Measurements from ENCODE around the gene DOK7.

DOK7 gene

GRCh38 chr4:3481783-3482393, 18.8 kb downstream of the DOK7 start:
- H3K27me3 ChIP-seq (ENCODE audit: insufficient read depth, low read length, poor library complexity), result no peaks in the 10 kb centered on the region

GRCh38 chr4:3482707-3483106, 19.6 kb downstream of the DOK7 start:
- H3K27ac ChIP-seq (ENCODE audit: low read length), result no peak overlapping the region
- no peaks in the 10 kb centered on the region for H3K79me2 ChIP-seq (ENCODE audit: insufficient read depth, low read length)
- ATAC-seq (ENCODE audit: insufficient read depth, low read depth) (no peak), DNase-seq (no peak)
- no peak overlapping the region for H3K4me2 ChIP-seq (ENCODE audit: insufficient read depth, low read length)
- H3K9ac ChIP-seq (ENCODE audit: low read depth, low read length), result no peak overlapping the region
- no peak overlapping the region for H3K4me3 ChIP-seq (ENCODE audit: low read depth in 1 of 2, low read length in 2 of 2)
- TF ChIP-seq EZH2 (IDR thresholded peaks at IDR 0.05; ENCODE audit: borderline replicate concordance, low read depth, low read length, severe bottlenecking) (no peak), CTCF (IDR thresholded peaks at IDR 0.05; ENCODE audit: borderline replicate concordance, extremely low read depth, low read length, poor library complexity, severe bottlenecking) (no peak)
- peaks cover 24% of the 10 kb centered on the region for H4K20me1 ChIP-seq (ENCODE audit: insufficient read depth, low read length)
- no peaks in the 10 kb centered on the region for H3K4me1 ChIP-seq (ENCODE audit: insufficient read depth, low read length)
- no peaks in the 10 kb centered on the region for H3K9me3 ChIP-seq (ENCODE audit: insufficient read depth, low read length, severe bottlenecking)
- H3K36me3 ChIP-seq (ENCODE audit: insufficient read depth, low read length), result no peaks in the 10 kb centered on the region
- no peak overlapping the region for H2AFZ ChIP-seq (ENCODE audit: low read depth, low read length)
- no peaks in the 10 kb centered on the region for H3K27me3 ChIP-seq (ENCODE audit: insufficient read depth, low read length, poor library complexity)

More at GRCh38 chr4:3481783-3482393, 18.8 kb downstream of the DOK7 start:
- H3K27ac ChIP-seq (ENCODE audit: low read length), result no peak overlapping the region
- DNase-seq, result no peak
- H3K79me2 ChIP-seq (ENCODE audit: insufficient read depth, low read length), result no peaks in the 10 kb centered on the region
- ATAC-seq (ENCODE audit: insufficient read depth, low read depth), result no peak
- H3K9ac ChIP-seq (ENCODE audit: low read depth, low read length), result no peak overlapping the region
- H2AFZ ChIP-seq (ENCODE audit: low read depth, low read length), result no peak overlapping the region
- H4K20me1 ChIP-seq (ENCODE audit: insufficient read depth, low read length), result peaks cover 17% of the 10 kb centered on the region; the same call in 1 of the 2 replicates
- no peak overlapping the region for H3K4me3 ChIP-seq (ENCODE audit: low read depth in 1 of 2, low read length in 2 of 2)
- no peaks in the 10 kb centered on the region for H3K36me3 ChIP-seq (ENCODE audit: insufficient read depth, low read length)
- no peak for TF ChIP-seq CTCF (IDR thresholded peaks at IDR 0.05; ENCODE audit: borderline replicate concordance, extremely low read depth, low read length, poor library complexity, severe bottlenecking)
- no peak for TF ChIP-seq EZH2 (IDR thresholded peaks at IDR 0.05; ENCODE audit: borderline replicate concordance, low read depth, low read length, severe bottlenecking)
- no peaks in the 10 kb centered on the region for H3K4me1 ChIP-seq (ENCODE audit: insufficient read depth, low read length)
- no peak overlapping the region for H3K4me2 ChIP-seq (ENCODE audit: insufficient read depth, low read length)
- H3K9me3 ChIP-seq (ENCODE audit: insufficient read depth, low read length, severe bottlenecking), result no peaks in the 10 kb centered on the region

GRCh38 chr4:3483471-3483921, 20.4 kb downstream of the DOK7 start:
- no peak for ATAC-seq (ENCODE audit: insufficient read depth, low read depth)
- Histone ChIP-seq H3K4me2 (ENCODE audit: insufficient read depth, low read length) (no peak overlapping the region), H3K9me3 (ENCODE audit: insufficient read depth, low read length, severe bottlenecking) (no peaks in the 10 kb centered on the region), H3K79me2 (ENCODE audit: insufficient read depth, low read length) (no peaks in the 10 kb centered on the region), H3K4me3 (ENCODE audit: low read depth in 1 of 2, low read length in 2 of 2) (no peak overlapping the region), H3K4me1 (ENCODE audit: insufficient read depth, low read length) (no peaks in the 10 kb centered on the region), H3K27me3 (ENCODE audit: insufficient read depth, low read length, poor library complexity) (no peaks in the 10 kb centered on the region), H3K36me3 (ENCODE audit: insufficient read depth, low read length) (no peaks in the 10 kb centered on the region), H3K9ac (ENCODE audit: low read depth, low read length) (no peak overlapping the region), H4K20me1 (ENCODE audit: insufficient read depth, low read length) (peaks cover 30% of the 10 kb centered on the region), H3K27ac (ENCODE audit: low read length) (no peak overlapping the region), H2AFZ (ENCODE audit: low read depth, low read length) (no peak overlapping the region)
- no peak for TF ChIP-seq CTCF (IDR thresholded peaks at IDR 0.05; ENCODE audit: borderline replicate concordance, extremely low read depth, low read length, poor library complexity, severe bottlenecking)
- no peak for TF ChIP-seq EZH2 (IDR thresholded peaks at IDR 0.05; ENCODE audit: borderline replicate concordance, low read depth, low read length, severe bottlenecking)
- no peak for DNase-seq
